GM18951 (cell line): ENCODE results near the gene TENM4.

Source experiments
- POLR2A ChIP-seq: IDR thresholded peaks from 4 replicates; pipeline ENCODE4 v1.6.1; 2011; ENCODE audit warnings: mild to moderate bottlenecking; ENCODE audit not compliant: insufficient read length, insufficient read depth; ENCODE audit errors: extremely low read depth
- in situ Hi-C: fragments of 300-500 bp; cut with MboI; formaldehyde crosslinking; loops from one replicate; pipeline ENCODE4 v1.12.0; 2022; ENCODE audit warnings: low sequenced_read_pairs, mixed read lengths, inconsistent platforms; ENCODE audit not compliant: unreplicated experiment

Gene TENM4

GRCh38 chr11:79045800-79046304 is 395.0 kb downstream of the TENM4 start:
- in situ Hi-C loops, result no loop called here
- TF ChIP-seq POLR2A, result no peak

DNA sequence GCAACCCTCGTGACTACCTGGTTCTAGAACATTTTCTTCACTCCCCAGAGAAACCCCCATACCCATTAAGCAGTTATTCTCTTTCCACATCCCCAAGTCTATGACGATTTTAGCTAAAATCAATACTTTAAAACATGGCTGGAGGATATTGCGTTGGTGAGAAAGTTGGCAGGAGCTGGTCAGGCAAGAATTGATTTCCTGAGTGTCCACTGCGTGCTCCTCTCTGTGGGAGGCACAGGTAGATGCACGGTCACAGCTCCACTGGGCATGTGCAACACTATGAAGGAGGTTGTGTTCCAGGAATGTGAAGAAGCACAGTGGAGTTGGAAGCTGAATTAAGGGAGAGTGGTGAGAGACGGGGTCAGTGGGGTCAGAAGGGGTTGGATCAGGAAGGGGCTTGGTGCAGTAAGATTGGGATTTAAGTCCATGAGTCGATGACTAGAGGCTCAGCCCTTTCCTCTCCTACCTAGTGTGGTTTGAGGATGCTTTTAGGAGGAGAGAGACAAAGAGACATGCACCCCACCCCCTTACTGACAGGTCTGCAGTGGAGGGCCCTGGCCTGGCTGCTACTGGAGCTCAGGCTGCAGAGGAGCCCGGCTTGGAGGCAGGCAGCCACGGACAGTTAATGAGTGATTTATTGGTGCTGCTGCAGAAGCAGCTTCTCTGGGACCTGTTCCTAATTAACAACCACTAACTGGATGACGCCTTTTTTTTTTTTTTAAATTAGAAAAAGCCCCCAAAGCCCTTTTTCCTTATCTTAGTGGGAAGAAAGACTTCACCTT is 395.6 kb downstream of the TENM4 start:
- in situ Hi-C loops, result no loop called here
- TF ChIP-seq POLR2A, result no peak

DNA sequence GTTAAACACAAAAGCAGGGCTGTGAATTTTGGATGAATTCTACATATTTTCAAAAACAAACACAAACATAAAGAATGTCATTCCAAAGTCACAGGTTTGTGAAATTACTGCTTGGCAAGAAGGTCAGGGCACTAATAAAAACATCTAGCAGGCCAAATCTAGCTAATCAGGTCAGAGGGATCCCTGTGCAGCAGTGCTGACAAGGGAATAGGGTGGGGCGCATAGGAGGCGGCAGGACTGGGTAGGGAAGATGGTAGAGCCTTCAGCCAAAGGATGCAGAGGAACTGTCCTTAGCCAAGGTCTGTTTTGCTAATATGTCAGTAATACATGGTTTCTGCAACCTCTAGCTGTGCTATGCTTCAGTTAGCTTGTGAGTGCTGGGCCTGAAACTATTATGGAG is 396.6 kb downstream of the TENM4 start:
- in situ Hi-C loops, result no loop called here

DNA sequence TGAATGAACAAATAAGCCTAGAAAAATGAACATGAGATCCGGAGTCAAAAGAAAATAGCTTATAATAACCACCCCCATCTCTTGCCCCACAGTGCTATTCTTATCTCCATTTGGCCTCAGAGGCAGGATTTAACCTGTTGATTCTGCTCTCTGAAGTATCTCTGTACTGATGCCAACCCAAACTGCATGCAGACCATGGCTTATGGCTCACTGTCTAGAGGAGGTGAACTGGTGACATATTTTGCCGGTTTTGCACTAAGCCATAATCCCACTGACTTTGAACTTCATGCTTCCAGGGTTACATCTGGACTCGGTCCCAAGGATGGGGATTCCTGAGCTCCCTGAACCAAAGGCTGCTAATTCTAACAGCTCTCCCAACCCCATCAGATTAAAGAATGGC is 397.1 kb downstream of the TENM4 start:
- no peak for TF ChIP-seq POLR2A
- in situ Hi-C loops, result no loop called here

More for the DNA sequence above, 396.6 kb downstream of the TENM4 start:
- no peak for TF ChIP-seq POLR2A

GRCh38 chr11:79042824-79043223 is 398.0 kb downstream of the TENM4 start:
- in situ Hi-C loops, result no loop called here
- no peak for TF ChIP-seq POLR2A

- TF ChIP-seq POLR2A, result no peak
- in situ Hi-C loops, result no loop called here
These were observed 400.5 kb downstream of the TENM4 start for GRCh38 chr11:79040348-79040747.

DNA sequence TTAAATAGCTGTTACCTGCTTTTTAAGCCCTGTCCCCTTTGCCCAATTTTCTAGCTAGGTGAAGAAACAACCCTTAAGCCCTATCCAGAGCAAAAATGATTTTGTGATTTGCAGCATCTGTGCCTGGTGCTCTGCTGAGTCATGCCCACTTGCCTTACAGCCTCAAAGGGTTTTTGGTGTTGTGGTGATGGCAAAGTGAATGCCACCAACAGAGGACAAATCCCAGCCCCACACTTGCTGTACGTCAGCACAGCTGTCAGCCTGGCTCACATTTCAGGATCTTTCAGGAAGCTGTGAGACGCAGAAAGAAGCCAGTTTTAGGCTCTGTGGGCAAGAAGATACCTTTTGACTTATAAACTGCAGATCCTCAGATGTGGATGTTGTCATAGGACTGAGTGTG is 401.7 kb downstream of the TENM4 start:
- in situ Hi-C loops, result no loop called here

GRCh38 chr11:79035881-79036280 is 404.9 kb downstream of the TENM4 start:
- TF ChIP-seq POLR2A, result no peak
- in situ Hi-C loops, result no loop called here

More for the DNA sequence above, 401.7 kb downstream of the TENM4 start:
- no peak for TF ChIP-seq POLR2A

- in situ Hi-C loops, result no loop called here
- no peak for TF ChIP-seq POLR2A
These were observed 407.0 kb downstream of the TENM4 start for GRCh38 chr11:79033833-79034232.

DNA sequence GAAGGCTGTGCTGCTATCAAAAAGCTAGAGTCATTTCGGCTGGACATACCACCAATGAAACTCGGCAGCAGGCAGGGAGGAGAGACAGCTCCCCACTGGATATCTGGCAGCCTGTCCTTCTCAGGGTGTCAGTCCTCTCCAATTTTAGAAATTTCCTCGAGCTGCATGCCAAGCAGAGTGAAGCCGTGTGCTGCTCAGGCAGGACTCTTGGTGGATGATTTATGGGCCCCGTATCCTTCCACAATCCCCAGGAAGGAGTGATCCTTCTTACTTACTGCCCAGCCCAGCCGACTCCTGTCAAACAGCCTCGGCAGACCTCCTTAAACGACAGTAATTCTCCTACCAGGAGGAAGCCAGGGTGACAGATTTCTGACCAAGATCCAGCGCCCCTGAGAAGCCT is 410.4 kb downstream of the TENM4 start:
- TF ChIP-seq POLR2A, result no peak
- in situ Hi-C loops, result no loop called here

GRCh38 chr11:79028225-79028624 is 412.6 kb downstream of the TENM4 start:
- in situ Hi-C loops, result no loop called here

GRCh38 chr11:79026803-79027445 is 413.9 kb downstream of the TENM4 start:
- in situ Hi-C loops, result no loop called here
- TF ChIP-seq POLR2A, result no peak

More at GRCh38 chr11:79028225-79028624, 412.6 kb downstream of the TENM4 start:
- TF ChIP-seq POLR2A, result no peak

DNA sequence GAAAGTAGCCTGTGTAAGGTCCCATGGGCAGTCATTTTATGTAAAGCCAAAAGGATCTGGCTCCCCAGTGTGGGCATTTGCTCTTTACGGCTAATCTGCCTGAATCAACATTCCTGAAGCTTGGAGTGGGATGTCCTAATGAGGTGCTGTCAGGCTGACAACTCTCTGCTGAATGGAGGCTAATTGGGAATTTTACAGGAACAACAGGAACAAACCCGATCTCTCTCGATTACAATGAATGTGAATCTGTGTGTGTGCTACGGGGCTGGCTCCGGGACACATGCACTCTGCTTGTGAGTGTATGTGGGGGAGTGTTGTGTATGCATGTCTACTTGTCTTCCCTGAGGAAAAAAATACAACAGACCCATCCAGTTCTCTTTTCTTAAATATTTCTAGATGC is 415.2 kb downstream of the TENM4 start:
- no peak for TF ChIP-seq POLR2A
- in situ Hi-C loops, result no loop called here

DNA sequence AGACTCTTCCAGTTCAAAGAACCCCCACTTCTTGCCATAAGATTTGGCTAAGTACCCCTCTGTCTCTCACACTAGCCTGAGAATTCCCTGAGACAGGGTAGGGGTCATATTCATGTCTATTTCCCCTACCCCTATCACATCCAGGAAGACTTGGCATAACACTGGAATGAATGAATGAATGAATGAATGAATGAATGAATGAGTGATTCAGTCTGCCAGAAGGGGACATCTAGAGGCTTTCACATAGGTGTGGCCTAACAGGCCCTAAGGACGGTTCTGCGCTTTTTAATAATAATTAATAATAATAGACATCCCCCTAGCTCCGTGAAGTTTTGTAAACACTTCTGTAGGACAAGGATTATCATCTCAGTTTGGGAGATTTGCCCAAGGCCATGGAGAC is 415.7 kb downstream of the TENM4 start:
- in situ Hi-C loops, result no loop called here
- TF ChIP-seq POLR2A, result no peak

DNA sequence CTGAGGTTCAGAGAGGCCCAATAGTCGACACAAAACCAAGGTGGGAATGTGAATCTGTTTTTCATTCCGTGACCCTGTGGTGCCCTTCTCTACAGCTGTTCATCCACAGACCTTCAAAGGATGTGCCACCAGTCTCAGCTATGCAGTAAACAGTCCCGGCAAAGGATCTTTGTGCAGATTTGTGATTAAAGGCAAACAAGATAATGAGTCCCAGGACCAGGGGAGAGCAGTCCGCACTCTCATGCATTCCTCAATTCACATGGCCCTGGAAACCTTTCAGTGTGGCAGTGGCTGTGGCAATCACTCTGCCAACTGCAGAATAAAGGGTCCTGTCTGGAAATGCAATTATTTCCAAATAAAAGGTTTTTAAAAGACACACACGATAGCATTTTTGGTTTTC is 418.6 kb downstream of the TENM4 start:
- no peak for TF ChIP-seq POLR2A
- in situ Hi-C loops, result no loop called here
